IPS-15b (cell line): ENCODE results near the gene ZNF485.

Experiments
- H3K27me3 ChIP-seq: one replicate; pipeline ENCODE4 v1.6.1; 2013; ENCODE audit warnings: low read length; ENCODE audit not compliant: control insufficient read depth, insufficient read depth
- H3K36me3 ChIP-seq: one replicate; pipeline ENCODE4 v1.6.1; 2013; ENCODE audit warnings: low read length; ENCODE audit not compliant: control insufficient read depth, insufficient read depth
- H3K4me1 ChIP-seq: one replicate; pipeline ENCODE4 v1.6.1; 2013; ENCODE audit warnings: mild to moderate bottlenecking, low read length; ENCODE audit not compliant: control insufficient read depth, insufficient read depth
- H3K4me3 ChIP-seq: one replicate; pipeline ENCODE4 v1.5.1; 2013; ENCODE audit warnings: low read depth, low read length
- H3K9ac ChIP-seq: one replicate; pipeline ENCODE4 v1.6.1; 2013; ENCODE audit warnings: low read depth, mild to moderate bottlenecking, low read length
- H3K9me3 ChIP-seq: one replicate; pipeline ENCODE4 v1.6.1; 2013; ENCODE audit warnings: mild to moderate bottlenecking, low read length; ENCODE audit not compliant: control insufficient read depth, insufficient read depth

Gene ZNF485

GRCh38 chr10:43648095-43648397 is 41.8 kb downstream of the ZNF485 start:
- Histone ChIP-seq H3K36me3 (peaks cover 10% of the 10 kb centered on the region), H3K4me3 (peak overlapping the region; percentile 80), H3K4me1 (no peaks in the 10 kb centered on the region), H3K9me3 (peaks cover 16% of the 10 kb centered on the region), H3K9ac (peak overlapping the region; percentile 80), H3K27me3 (peaks cover 33% of the 10 kb centered on the region)

- Histone ChIP-seq H3K9me3 (peaks cover 16% of the 10 kb centered on the region), H3K27me3 (peaks cover 33% of the 10 kb centered on the region), H3K36me3 (peaks cover 10% of the 10 kb centered on the region), H3K4me1 (no peaks in the 10 kb centered on the region), H3K9ac (peak within 1 kb of the TSS; percentile 80), H3K4me3 (peak within 1 kb of the TSS; percentile 80)
These were observed 42.4 kb downstream of the ZNF485 start, which contains the start of gene ZNF32 for GRCh38 chr10:43648398-43649184. TSS of gene ZNF32 (minus strand) at chr10:43648881. CDS start at chr10:43646133, 2,748 bp downstream.

GRCh38 chr10:43649185-43649523 is 42.9 kb downstream of the ZNF485 start:
- no peaks in the 10 kb centered on the region for H3K4me1 ChIP-seq
- peaks cover 33% of the 10 kb centered on the region for H3K27me3 ChIP-seq
- H3K36me3 ChIP-seq = peaks cover 7% of the 10 kb centered on the region
- H3K9me3 ChIP-seq = peaks cover 12% of the 10 kb centered on the region
- peak overlapping the region; percentile 80 for H3K4me3 ChIP-seq
- peak overlapping the region; percentile 77 for H3K9ac ChIP-seq

- Histone ChIP-seq H3K27me3 (peaks cover 25% of the 10 kb centered on the region), H3K4me1 (no peaks in the 10 kb centered on the region), H3K9me3 (no peaks in the 10 kb centered on the region), H3K9ac (no peak overlapping the region), H3K36me3 (no peaks in the 10 kb centered on the region), H3K4me3 (no peak overlapping the region)
These were observed 47.5 kb downstream of the ZNF485 start for GRCh38 chr10:43653746-43654145.

GRCh38 chr10:43655311-43655710 is 49.1 kb downstream of the ZNF485 start:
- Histone ChIP-seq H3K27me3 (peaks cover 10% of the 10 kb centered on the region), H3K9ac (no peak overlapping the region), H3K36me3 (no peaks in the 10 kb centered on the region), H3K9me3 (no peaks in the 10 kb centered on the region), H3K4me3 (no peak overlapping the region), H3K4me1 (no peaks in the 10 kb centered on the region)

- H3K27me3 ChIP-seq = no peaks in the 10 kb centered on the region
- H3K36me3 ChIP-seq = no peaks in the 10 kb centered on the region
- no peaks in the 10 kb centered on the region for H3K4me1 ChIP-seq
- no peak overlapping the region for H3K9ac ChIP-seq
- no peak overlapping the region for H3K4me3 ChIP-seq
- no peaks in the 10 kb centered on the region for H3K9me3 ChIP-seq
These were observed 52.0 kb downstream of the ZNF485 start for GRCh38 chr10:43658227-43658626.

- no peaks in the 10 kb centered on the region for H3K9me3 ChIP-seq
- no peaks in the 10 kb centered on the region for H3K36me3 ChIP-seq
- H3K27me3 ChIP-seq = peaks cover 27% of the 10 kb centered on the region
- no peak overlapping the region for H3K4me3 ChIP-seq
- no peak overlapping the region for H3K9ac ChIP-seq
- no peaks in the 10 kb centered on the region for H3K4me1 ChIP-seq
These were observed 58.8 kb downstream of the ZNF485 start for GRCh38 chr10:43665054-43665453.

GRCh38 chr10:43666552-43666951 is 60.3 kb downstream of the ZNF485 start:
- no peak overlapping the region for H3K4me3 ChIP-seq
- H3K4me1 ChIP-seq = no peaks in the 10 kb centered on the region
- no peaks in the 10 kb centered on the region for H3K36me3 ChIP-seq

GRCh38 chr10:43667317-43667731 is 61.1 kb downstream of the ZNF485 start:
- Histone ChIP-seq H3K9ac (peak overlapping the region; percentile 41), H3K9me3 (no peaks in the 10 kb centered on the region), H3K4me1 (no peaks in the 10 kb centered on the region), H3K4me3 (peak overlapping the region; percentile 54), H3K36me3 (no peaks in the 10 kb centered on the region), H3K27me3 (peaks cover 34% of the 10 kb centered on the region)

More at GRCh38 chr10:43666552-43666951, 60.3 kb downstream of the ZNF485 start:
- H3K27me3 ChIP-seq = peaks cover 34% of the 10 kb centered on the region
- H3K9me3 ChIP-seq = no peaks in the 10 kb centered on the region
- H3K9ac ChIP-seq = no peak overlapping the region
